MM.1S (cell line): ENCODE results near the gene FAM181A.

Experiments used
- DNase-seq: peaks from one replicate; pipeline ENCODE4 v3.0.0-alpha.2; 2015
- H2AFZ ChIP-seq: fragments of 300-600 bp; sonication (generic); 2 replicates; pipeline ENCODE4 v1.6.0; 2016; ENCODE audit warnings: antibody characterized with exemption, low read length
- H3F3A ChIP-seq: fragments of 300-600 bp; sonication (generic); 2 replicates; pipeline ENCODE4 v1.6.1; 2016; ENCODE audit warnings: mild to moderate bottlenecking, antibody characterized with exemption, low read length, moderate library complexity, mixed read lengths; ENCODE audit not compliant: insufficient read depth
- H3K27ac ChIP-seq: fragments of 300-600 bp; sonication (generic); 2 replicates; pipeline ENCODE4 v1.5.1; 2016; ENCODE audit warnings: mild to moderate bottlenecking, low read length
- H3K27me3 ChIP-seq: fragments of 300-600 bp; sonication (generic); replicated peaks from 2 replicates; pipeline ENCODE4 v1.6.0; 2016; ENCODE audit warnings: low read length; ENCODE audit not compliant: insufficient read depth
- H3K36me3 ChIP-seq: fragments of 300-600 bp; sonication (generic); replicated peaks from 2 replicates; pipeline ENCODE4 v1.6.1; 2016; ENCODE audit warnings: mild to moderate bottlenecking, low read length, mixed read lengths; ENCODE audit not compliant: insufficient read depth
- H3K4me1 ChIP-seq: fragments of 300-600 bp; sonication (generic); 2 replicates; pipeline ENCODE4 v1.6.1; 2016; ENCODE audit warnings: low read length, mixed read lengths
- H3K4me2 ChIP-seq: fragments of 300-600 bp; sonication (generic); 2 replicates; pipeline ENCODE4 v1.6.0; 2016; ENCODE audit warnings: low read depth, low read length
- H3K4me3 ChIP-seq: fragments of 300-600 bp; sonication (generic); 2 replicates; pipeline ENCODE4 v1.5.1; 2016; ENCODE audit warnings: low read length, mixed read lengths
- H3K79me2 ChIP-seq: fragments of 300-600 bp; sonication (generic); 2 replicates; pipeline ENCODE4 v1.6.1; 2016; ENCODE audit warnings: mixed run types, low read length, mixed read lengths
- H3K9ac ChIP-seq: fragments of 300-600 bp; sonication (generic); 2 replicates; pipeline ENCODE4 v1.6.1; 2016; ENCODE audit warnings: low read length, mixed read lengths
- H3K9me2 ChIP-seq: fragments of 300-600 bp; sonication (generic); replicated peaks from 2 replicates; pipeline ENCODE4 v1.6.1; 2016; ENCODE audit warnings: mild to moderate bottlenecking, low read length, mixed read lengths; ENCODE audit not compliant: insufficient read depth
- H3K9me3 ChIP-seq: fragments of 300-600 bp; sonication (generic); replicated peaks from 2 replicates; pipeline ENCODE4 v1.6.1; 2016; ENCODE audit warnings: mild to moderate bottlenecking, low read length, mixed read lengths; ENCODE audit not compliant: insufficient read depth
- H4K20me1 ChIP-seq: fragments of 300-600 bp; sonication (generic); 2 replicates; pipeline ENCODE4 v1.6.1; 2016; ENCODE audit warnings: mild to moderate bottlenecking, low read length, moderate library complexity, mixed read lengths; ENCODE audit not compliant: insufficient read depth
- CTCF ChIP-seq: fragments of 300-600 bp; sonication (generic); IDR thresholded peaks from 2 replicates; pipeline ENCODE4 v1.5.1; 2016; ENCODE audit warnings: antibody characterized with exemption, low read length, mixed read lengths
- EZH2 ChIP-seq: fragments of 300-600 bp; sonication (generic); optimal IDR thresholded peaks from 2 replicates; pipeline ENCODE3; 2017; ENCODE audit warnings: low read depth, mild to moderate bottlenecking, antibody characterized with exemption, low read length, mixed read lengths
- EZH2phosphoT487 ChIP-seq: fragments of 300-600 bp; sonication (generic); IDR thresholded peaks from 2 replicates; pipeline ENCODE4 v1.6.1; 2018; ENCODE audit warnings: antibody characterized with exemption, low read length

Gene FAM181A

DNA sequence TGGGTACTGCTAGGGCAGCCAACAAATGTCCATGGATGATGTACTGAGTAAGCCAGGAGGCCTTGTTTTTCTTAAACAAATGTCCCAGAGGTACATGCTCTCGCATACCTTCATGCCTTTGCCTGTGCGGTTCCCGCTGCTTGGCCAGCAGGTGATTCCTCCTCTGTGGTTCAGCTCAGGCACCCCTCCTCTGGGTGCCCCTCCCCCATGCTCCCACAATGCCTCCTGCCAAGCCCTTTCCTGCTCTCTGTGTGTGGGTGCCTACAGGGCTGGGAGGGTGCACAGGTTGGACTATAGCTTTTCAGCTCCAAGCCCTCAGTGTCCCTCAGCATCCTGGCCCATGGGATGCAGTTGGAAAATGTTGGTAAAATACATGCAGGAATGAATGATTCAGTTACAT, 25.7 kb downstream of the FAM181A start:
- H3K79me2 ChIP-seq, result no peaks in the 10 kb centered on the region
- H3K9me3 ChIP-seq, result no peaks in the 10 kb centered on the region
- no peak overlapping the region for H3K9ac ChIP-seq
- no peaks in the 10 kb centered on the region for H3K36me3 ChIP-seq
- H3K9me2 ChIP-seq, result no peaks in the 10 kb centered on the region
- TF ChIP-seq EZH2, result no peak
- no peak for TF ChIP-seq CTCF
- H2AFZ ChIP-seq, result no peak overlapping the region
- H3K4me3 ChIP-seq, result no peak overlapping the region
- H3K27me3 ChIP-seq, result no peaks in the 10 kb centered on the region
- H3K27ac ChIP-seq, result no peak overlapping the region
- H3K4me1 ChIP-seq, result peaks cover 15% of the 10 kb centered on the region
- no peaks in the 10 kb centered on the region for H3F3A ChIP-seq
- no peak overlapping the region for H3K4me2 ChIP-seq
- H4K20me1 ChIP-seq, result no peaks in the 10 kb centered on the region
- DNase-seq, result no peak

DNA sequence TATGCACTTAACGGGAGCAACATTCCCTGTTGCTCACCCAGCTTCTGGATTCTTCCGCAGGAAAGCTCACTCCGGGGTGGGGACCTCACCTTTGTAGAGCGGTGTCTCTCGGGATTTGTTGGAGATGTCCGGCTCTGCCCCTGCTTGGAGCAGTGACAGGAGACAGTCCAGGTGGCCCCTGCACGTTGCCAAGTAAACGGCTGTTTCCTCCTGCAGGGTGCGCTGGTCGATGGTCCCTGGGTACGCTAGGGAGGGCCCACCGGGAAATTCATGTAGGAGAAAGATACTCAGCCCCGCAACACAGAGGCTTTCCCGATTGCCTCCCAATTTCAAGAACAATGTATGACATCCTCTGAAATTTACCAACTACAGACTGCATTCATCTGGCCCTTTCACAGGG, 26.1 kb downstream of the FAM181A start:
- no peak overlapping the region for H2AFZ ChIP-seq
- no peak overlapping the region for H3K4me3 ChIP-seq
- no peak overlapping the region for H3K9ac ChIP-seq
- no peaks in the 10 kb centered on the region for H4K20me1 ChIP-seq
- DNase-seq, result no peak
- no peak overlapping the region for H3K4me2 ChIP-seq
- no peaks in the 10 kb centered on the region for H3K9me3 ChIP-seq
- no peaks in the 10 kb centered on the region for H3K79me2 ChIP-seq
- TF ChIP-seq CTCF (no peak), EZH2phosphoT487 (no peak), EZH2 (no peak)
- no peaks in the 10 kb centered on the region for H3K36me3 ChIP-seq
- H3K9me2 ChIP-seq, result no peaks in the 10 kb centered on the region
- no peaks in the 10 kb centered on the region for H3K27me3 ChIP-seq
- no peak overlapping the region for H3K27ac ChIP-seq
- H3F3A ChIP-seq, result no peaks in the 10 kb centered on the region
- peaks cover 20% of the 10 kb centered on the region for H3K4me1 ChIP-seq

DNA sequence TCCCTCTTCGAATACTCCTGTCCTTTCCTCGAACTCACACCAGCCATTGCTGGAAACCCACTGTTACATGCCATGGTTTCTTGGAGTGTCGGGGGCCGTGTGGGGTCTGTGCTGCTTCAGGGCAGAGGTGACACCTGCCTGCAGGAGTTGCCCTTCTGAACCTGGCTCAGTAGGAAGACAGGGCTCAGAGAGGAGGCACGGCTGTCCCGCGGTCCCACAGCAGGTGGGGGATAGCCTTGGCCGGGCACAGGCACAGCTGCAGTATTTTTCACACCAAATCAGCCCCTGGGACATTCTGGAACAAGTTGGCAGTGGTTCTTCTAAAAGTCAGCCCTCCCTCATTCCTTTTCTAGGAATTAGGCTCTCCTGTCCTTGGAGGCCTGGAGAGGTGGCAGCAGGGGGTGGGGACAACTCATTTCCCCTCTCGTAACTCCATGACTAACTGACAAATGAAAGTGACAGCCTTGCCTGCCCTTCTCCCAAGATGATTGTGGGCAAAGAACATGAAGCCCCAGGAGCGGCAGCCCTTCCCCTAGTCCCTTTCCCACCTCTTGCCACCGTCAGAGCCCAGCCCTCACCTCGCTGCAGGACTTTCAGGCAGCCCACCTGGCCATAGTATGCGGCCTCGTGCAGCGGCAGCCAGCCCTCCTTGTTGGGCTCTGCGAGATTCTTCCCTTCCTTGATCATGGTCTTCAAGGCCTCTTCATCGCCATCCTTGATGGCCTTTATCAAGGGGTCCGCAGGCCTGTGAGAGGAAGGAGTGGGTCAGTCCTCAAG, 26.8 kb downstream of the FAM181A start:
- TF ChIP-seq EZH2 (no peak), CTCF (no peak), EZH2phosphoT487 (no peak)
- H3K27ac ChIP-seq, result no peak overlapping the region
- H3K36me3 ChIP-seq, result no peaks in the 10 kb centered on the region
- peaks cover 2% of the 10 kb centered on the region; the same call in 1 of the 2 replicates for H3F3A ChIP-seq
- H2AFZ ChIP-seq, result no peak overlapping the region
- H3K9ac ChIP-seq, result no peak overlapping the region
- H3K9me2 ChIP-seq, result no peaks in the 10 kb centered on the region
- DNase-seq, result no peak
- H4K20me1 ChIP-seq, result no peaks in the 10 kb centered on the region
- no peaks in the 10 kb centered on the region for H3K27me3 ChIP-seq
- H3K4me2 ChIP-seq, result no peak overlapping the region
- peaks cover 26% of the 10 kb centered on the region for H3K4me1 ChIP-seq
- H3K79me2 ChIP-seq, result no peaks in the 10 kb centered on the region
- H3K9me3 ChIP-seq, result no peaks in the 10 kb centered on the region
- H3K4me3 ChIP-seq, result no peak overlapping the region
